Mesenchymal stem cell (in vitro differentiated cells and primary cell): ENCODE results near the gene KCNT1.

Experiments used
- DNase-seq: peaks from one replicate; pipeline ENCODE4 v3.0.0-alpha.2; 2013
- H2AFZ ChIP-seq: one replicate; pipeline ENCODE4 v1.6.1; 2013; ENCODE audit warnings: low read depth, mild to moderate bottlenecking, control low read depth, inconsistent platforms, low read length, moderate library complexity
- H2AK5ac ChIP-seq: 2 replicates; pipeline ENCODE4 v1.6.1; 2013; ENCODE audit warnings: low read length, moderate library complexity, mild to moderate bottlenecking, inconsistent platforms; ENCODE audit not compliant: severe bottlenecking
- H2BK120ac ChIP-seq: one replicate; pipeline ENCODE4 v1.6.1; 2013; ENCODE audit warnings: low read depth, mild to moderate bottlenecking, inconsistent platforms, low read length, moderate library complexity
- H2BK12ac ChIP-seq, 2 experiments: one replicate each; pipeline ENCODE4 v1.6.1; 2013; ENCODE audit warnings: inconsistent platforms in 2 of 2, low read length in 2 of 2, mild to moderate bottlenecking in 2 of 2, moderate library complexity in 2 of 2, control low read depth in 1 of 2
- H2BK15ac ChIP-seq: one replicate; pipeline ENCODE4 v1.6.1; 2013; ENCODE audit warnings: mild to moderate bottlenecking, low read depth, inconsistent platforms; ENCODE audit not compliant: poor library complexity, severe bottlenecking
- H2BK5ac ChIP-seq: 2 replicates; pipeline ENCODE4 v1.6.1; 2013; ENCODE audit warnings: low read depth, mild to moderate bottlenecking, low read length, control low read depth, inconsistent platforms; ENCODE audit not compliant: poor library complexity, severe bottlenecking
- H3K14ac ChIP-seq, 2 experiments: one replicate each; pipeline ENCODE4 v1.6.1; 2013; ENCODE audit warnings: inconsistent platforms in 2 of 2, low read length in 2 of 2, control low read depth in 1 of 2, mild to moderate bottlenecking in 1 of 2, moderate library complexity in 1 of 2
- H3K18ac ChIP-seq, 2 experiments: one replicate each; pipeline ENCODE4 v1.6.1; 2013; ENCODE audit warnings: inconsistent platforms in 2 of 2, low read length in 2 of 2, control low read depth in 1 of 2, low read depth in 1 of 2, mild to moderate bottlenecking in 1 of 2
- H3K23ac ChIP-seq, 2 experiments: one replicate each; pipeline ENCODE4 v1.6.1; 2013; ENCODE audit warnings: inconsistent platforms in 2 of 2, low read length in 2 of 2, mild to moderate bottlenecking in 2 of 2, moderate library complexity in 2 of 2, control low read depth in 1 of 2
- H3K27ac ChIP-seq: 2 replicates; pipeline ENCODE4 v1.5.1; 2013; ENCODE audit warnings: mild to moderate bottlenecking, moderate library complexity, low read length, control low read depth, inconsistent platforms; ENCODE audit not compliant: poor library complexity, severe bottlenecking
- H3K27me3 ChIP-seq, 2 experiments: 2 replicates each; pipeline versions ENCODE4 v1.6.1 to v1.7.0; 2013; ENCODE audit warnings: low read length in 2 of 2, mild to moderate bottlenecking in 2 of 2, moderate library complexity in 2 of 2, control low read depth in 1 of 2, inconsistent platforms in 1 of 2; ENCODE audit not compliant: control insufficient read depth in 1 of 2, insufficient read depth in 1 of 2
- H3K36me3 ChIP-seq, 2 experiments: 2 replicates each; pipeline versions ENCODE4 v1.6.1 to v1.7.0; 2013; ENCODE audit warnings: low read length in 2 of 2, control low read depth in 1 of 2, inconsistent platforms in 1 of 2, low read depth in 1 of 2, mild to moderate bottlenecking in 1 of 2; ENCODE audit not compliant: insufficient read depth in 2 of 2, control insufficient read depth in 1 of 2
- H3K4ac ChIP-seq, 2 experiments: one replicate each; pipeline ENCODE4 v1.6.1; 2013; ENCODE audit warnings: inconsistent platforms in 2 of 2, low read length in 2 of 2, mild to moderate bottlenecking in 2 of 2, moderate library complexity in 2 of 2, control low read depth in 1 of 2, low read depth in 1 of 2
- H3K4me1 ChIP-seq: 2 replicates; pipeline ENCODE4 v1.6.1; 2013; ENCODE audit warnings: low read depth, low read length, control low read depth; ENCODE audit not compliant: control insufficient read depth, insufficient read depth
- H3K4me2 ChIP-seq: 2 replicates; pipeline ENCODE4 v1.6.1; 2013; ENCODE audit warnings: low read length, mild to moderate bottlenecking, inconsistent platforms; ENCODE audit not compliant: poor library complexity, severe bottlenecking
- H3K4me3 ChIP-seq, 2 experiments: 2 replicates each; pipeline versions ENCODE4 v1.5.1 to v1.7.0; 2013; ENCODE audit warnings: low read length in 2 of 2, mild to moderate bottlenecking in 2 of 2, control low read depth in 1 of 2, low read depth in 1 of 2; ENCODE audit not compliant: insufficient read depth in 1 of 2
- H3K79me1 ChIP-seq: replicated peaks from 2 replicates; pipeline ENCODE4 v1.6.1; 2013; ENCODE audit warnings: mild to moderate bottlenecking, control low read depth, low read length, inconsistent platforms; ENCODE audit not compliant: poor library complexity, severe bottlenecking
- H3K9ac ChIP-seq: 2 replicates; pipeline ENCODE4 v1.7.0; 2013; ENCODE audit warnings: mild to moderate bottlenecking, low read length, moderate library complexity
- H3K9me3 ChIP-seq: 2 replicates; pipeline ENCODE4 v1.7.0; 2013; ENCODE audit warnings: mild to moderate bottlenecking, low read length; ENCODE audit not compliant: control insufficient read depth
- H4K8ac ChIP-seq: one replicate; pipeline ENCODE4 v1.6.1; 2013; ENCODE audit warnings: inconsistent platforms, mild to moderate bottlenecking, low read length, moderate library complexity
- H4K91ac ChIP-seq: one replicate; pipeline ENCODE4 v1.6.1; 2013; ENCODE audit warnings: mild to moderate bottlenecking, low read length, inconsistent platforms
- WGBS: methylation state at CpG from one replicate; pipeline ENCODE4 v1.1.7; 2013; ENCODE audit warnings: mixed read lengths; 5-methylcytosine and 5-hydroxymethylcytosine counted together

KCNT1 gene

GRCh38 chr9:135687216-135687615 is 14.8 kb upstream of the KCNT1 start:
- no peak overlapping the region for H3K4ac ChIP-seq
- no peak overlapping the region for H4K8ac ChIP-seq
- no peak overlapping the region for H3K4me2 ChIP-seq
- peaks cover 2% of the 10 kb centered on the region for H3K4me1 ChIP-seq
- H3K14ac ChIP-seq, result no peak overlapping the region
- H3K4me3 ChIP-seq, result no peak overlapping the region
- no peak overlapping the region for H2BK5ac ChIP-seq
- H2AFZ ChIP-seq, result no peak overlapping the region
- no peak overlapping the region for H3K9ac ChIP-seq
- no peaks in the 10 kb centered on the region for H3K79me1 ChIP-seq
- H3K9me3 ChIP-seq, result no peaks in the 10 kb centered on the region
- WGBS, result 82% methylated on average over 15 of the region's 15 CpGs
- H2BK12ac ChIP-seq, result no peak overlapping the region
- no peaks in the 10 kb centered on the region for H3K36me3 ChIP-seq
- H3K27me3 ChIP-seq, result peaks cover 0 to 16% of the 10 kb centered on the region in 2 experiments
- no peak overlapping the region for H3K23ac ChIP-seq
- no peak overlapping the region for H3K27ac ChIP-seq
- no peak overlapping the region for H2AK5ac ChIP-seq
- H2BK120ac ChIP-seq, result no peak overlapping the region
- no peak overlapping the region for H3K18ac ChIP-seq
- H2BK15ac ChIP-seq, result no peak overlapping the region
- H4K91ac ChIP-seq, result peak overlapping the region; percentile 6
- DNase-seq, result no peak

DNA sequence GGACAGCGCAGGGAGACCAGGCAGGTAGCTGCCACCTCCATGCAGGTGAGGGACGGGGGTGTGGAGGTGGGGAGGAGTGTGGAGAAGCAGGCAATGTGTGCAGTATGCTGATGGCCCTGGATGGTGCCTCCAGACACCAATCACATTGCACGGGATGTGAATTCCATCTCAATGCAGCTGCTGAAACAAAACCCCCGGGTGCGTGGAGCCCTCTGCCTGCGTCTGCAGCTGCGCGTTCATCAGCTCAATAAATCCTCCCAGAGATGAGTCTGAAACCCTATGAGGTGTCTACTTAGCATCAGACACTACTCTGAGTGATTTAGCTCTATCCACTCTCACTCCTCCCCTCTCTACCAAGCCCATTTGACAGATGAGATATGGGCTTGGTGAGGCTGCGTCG is 13.0 kb upstream of the KCNT1 start:
- Histone ChIP-seq H3K9ac (no peak overlapping the region), H4K91ac (no peak overlapping the region), H2BK12ac (no peak overlapping the region), H2BK5ac (no peak overlapping the region), H2BK15ac (no peak overlapping the region), H3K4me3 (no peak overlapping the region), H3K9me3 (no peaks in the 10 kb centered on the region), H3K27me3 (peaks cover 0 to 30% of the 10 kb centered on the region in 2 experiments), H3K27ac (no peak overlapping the region), H3K4ac (no peak overlapping the region), H3K4me1 (peaks cover 7% of the 10 kb centered on the region), H3K36me3 (no peaks in the 10 kb centered on the region), H2AK5ac (no peak overlapping the region), H3K23ac (no peak overlapping the region), H4K8ac (no peak overlapping the region), H3K18ac (no peak overlapping the region), H3K79me1 (no peaks in the 10 kb centered on the region), H2AFZ (no peak overlapping the region), H2BK120ac (no peak overlapping the region), H3K4me2 (no peak overlapping the region), H3K14ac (no peak overlapping the region)
- 91% methylated on average over 10 of the region's 10 CpGs for WGBS
- no peak for DNase-seq

DNA sequence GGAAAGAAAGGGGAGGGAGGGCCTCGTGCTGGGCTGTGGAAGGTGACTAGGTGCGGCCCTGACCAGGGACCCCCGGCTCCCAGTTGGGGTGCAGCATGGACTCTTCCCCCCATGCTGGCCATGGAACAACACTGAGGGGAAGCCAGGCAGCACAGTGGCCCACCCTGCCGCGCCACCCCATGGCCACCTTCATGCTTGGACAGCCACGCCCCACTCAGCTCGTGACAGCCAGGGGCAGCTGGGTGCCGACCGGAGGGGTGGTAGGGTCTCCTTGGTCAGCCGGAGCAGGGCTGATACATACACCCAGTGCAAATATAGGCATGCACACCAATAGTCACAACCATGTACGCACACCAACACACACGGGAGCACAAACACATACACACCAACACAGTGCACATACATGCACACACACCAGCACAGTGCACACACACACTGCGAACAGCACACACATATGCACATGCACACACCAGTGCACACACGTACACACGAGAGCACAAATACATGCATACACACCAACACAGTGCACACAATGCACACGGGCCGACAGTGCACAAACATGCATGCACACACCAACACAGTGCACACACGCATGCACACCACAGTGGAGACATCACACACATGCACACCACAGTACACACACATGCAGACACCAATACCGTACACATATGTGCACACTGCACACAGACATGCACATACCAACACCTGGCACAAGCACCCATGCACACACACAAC is 11.0 kb upstream of the KCNT1 start:
- Histone ChIP-seq H3K14ac (peak overlapping the region in 1 of 2 experiments; percentile 49), H3K79me1 (no peaks in the 10 kb centered on the region), H3K9me3 (no peaks in the 10 kb centered on the region), H3K23ac (no peak overlapping the region), H2BK120ac (no peak overlapping the region), H2BK5ac (no peak overlapping the region), H3K36me3 (no peaks in the 10 kb centered on the region), H4K91ac (no peak overlapping the region), H2BK15ac (no peak overlapping the region), H3K9ac (no peak overlapping the region), H3K4me3 (no peak overlapping the region), H2AFZ (no peak overlapping the region), H2BK12ac (no peak overlapping the region), H3K27me3 (peaks cover 0 to 30% of the 10 kb centered on the region in 2 experiments), H3K27ac (no peak overlapping the region), H3K4ac (no peak overlapping the region), H3K4me2 (no peak overlapping the region), H4K8ac (no peak overlapping the region), H3K4me1 (peaks cover 7% of the 10 kb centered on the region), H3K18ac (no peak overlapping the region), H2AK5ac (no peak overlapping the region)
- no peak for DNase-seq
- WGBS, result 86% methylated on average over 19 of the region's 19 CpGs

GRCh38 chr9:135692410-135692809 is 9.6 kb upstream of the KCNT1 start:
- H3K9me3 ChIP-seq, result no peaks in the 10 kb centered on the region
- H2BK120ac ChIP-seq, result no peak overlapping the region
- H3K27me3 ChIP-seq, result peaks cover 0 to 31% of the 10 kb centered on the region in 2 experiments
- H3K18ac ChIP-seq, result no peak overlapping the region
- no peak overlapping the region for H2BK5ac ChIP-seq
- no peak overlapping the region for H4K8ac ChIP-seq
- H3K9ac ChIP-seq, result no peak overlapping the region
- WGBS, result 75% methylated on average over 11 of the region's 11 CpGs
- no peak overlapping the region for H3K4me3 ChIP-seq
- no peak for DNase-seq
- H4K91ac ChIP-seq, result no peak overlapping the region
- H2BK15ac ChIP-seq, result no peak overlapping the region
- no peak overlapping the region for H3K4ac ChIP-seq
- H2BK12ac ChIP-seq, result no peak overlapping the region
- no peak overlapping the region for H3K23ac ChIP-seq
- no peaks in the 10 kb centered on the region for H3K36me3 ChIP-seq
- no peak overlapping the region for H3K27ac ChIP-seq
- H2AK5ac ChIP-seq, result no peak overlapping the region
- no peak overlapping the region for H3K14ac ChIP-seq
- no peak overlapping the region for H3K4me2 ChIP-seq
- peaks cover 7% of the 10 kb centered on the region for H3K4me1 ChIP-seq
- no peak overlapping the region for H2AFZ ChIP-seq
- H3K79me1 ChIP-seq, result no peaks in the 10 kb centered on the region
